ENCODE measurements around the gene SNPH. TPM values are rescaled to one million over a fixed set of nuclear protein-coding genes. Genes with fewer than 3 reads are reported as not detected.

The SNPH gene
- total and polyA plus RNA-seq, 2 of the 8 experiments (the other 6 are each of a cell fraction or from before 2014, with no cell fraction given) = 0.98 to 4.9 TPM

GRCh38 chr20:1277529-1278322 is 11.6 kb downstream of the SNPH start:
- peak overlapping the region; percentile 94; the same call in 1 of the 2 replicates for H2AK5ac ChIP-seq (ENCODE audit: low read depth, low read length)
- H2BK20ac ChIP-seq (ENCODE audit: low read length) = no peak overlapping the region
- H4K91ac ChIP-seq (replicated peaks; ENCODE audit: insufficient read length, low read length) = peak overlapping the region; percentile 36
- H3K9ac ChIP-seq (replicated peaks in 1 of 4; ENCODE audit: extremely low read depth in 1 of 4, low read depth in 3 of 4, low read length in 3 of 4) = no peak overlapping the region; a peak in 1 of 7 replicates
- H2AFZ ChIP-seq (ENCODE audit: low read length) = no peak overlapping the region
- H3K36me3 ChIP-seq (ENCODE audit: control insufficient read depth in 2 of 4, insufficient read depth in 4 of 4, low read length in 3 of 4) = no peaks in the 10 kb centered on the region; a peak in 1 of 8 replicates
- H3K79me2 ChIP-seq (ENCODE audit: control insufficient read depth in 1 of 2, insufficient read depth in 2 of 2, low read length in 2 of 2) = no peaks in the 10 kb centered on the region
- H2BK15ac ChIP-seq (ENCODE audit: low read length) = 0 out of 2 replicates have a peak overlapping the region, but pooled peaks have one; percentile 22
- H3K27me3 ChIP-seq (replicated peaks in 1 of 4; ENCODE audit: control insufficient read depth in 3 of 4, extremely low read depth in 1 of 4, insufficient read depth in 3 of 4, low read length in 3 of 4) = no peaks in the 10 kb centered on the region
- peak; percentile 36 for FAIRE-seq
- no peak overlapping the region for H3K23ac ChIP-seq (ENCODE audit: insufficient read length)
- H4K5ac ChIP-seq (ENCODE audit: insufficient read length, low read depth, low read length) = no peak overlapping the region
- ChIA-PET CTCF (ENCODE audit: partially characterized antibody) (no interaction called here), POLR2A (ENCODE audit: partially characterized antibody) (no interaction called here)
- no peaks in the 10 kb centered on the region for H3K9me3 ChIP-seq (ENCODE audit: insufficient read depth in 2 of 2, low read depth in 1 of 2, low read length in 1 of 2)
- no peaks in the 10 kb centered on the region; the same call in 1 of the 2 replicates for H3K79me1 ChIP-seq (ENCODE audit: low read depth, low read length)
- H3K14ac ChIP-seq (ENCODE audit: insufficient read length) = no peak overlapping the region
- 89% methylated on average over 8 of the region's 8 CpGs; no CpG with 5 or more reads in 1 of the 2 experiments for WGBS, 2 experiments (ENCODE audit: extremely low coverage in 1 of 2, insufficient coverage in 1 of 2, insufficient read length in 1 of 2, insufficient replicate concordance in 2 of 2, low coverage in 1 of 2, low lambda C conversion rate in 2 of 2, missing lambda C conversion rate in 1 of 2)
- H3K18ac ChIP-seq (ENCODE audit: extremely low read depth, low read length) = no peak overlapping the region
- no peak for DNase-seq (ENCODE audit: low read depth in 1 of 2, low spot score in 2 of 2)
- no peak overlapping the region for H2BK120ac ChIP-seq (replicated peaks; ENCODE audit: low read depth, low read length)
- H4K20me1 ChIP-seq (replicated peaks in 1 of 2; ENCODE audit: control insufficient read depth in 1 of 2, insufficient read depth in 2 of 2, low read length in 2 of 2) = peaks cover 0 to 9% of the 10 kb centered on the region in 2 experiments
- no peak overlapping the region for H3K4me2 ChIP-seq (ENCODE audit: insufficient read depth in 1 of 2, low read depth in 2 of 2, low read length in 2 of 2)
- H2BK5ac ChIP-seq (ENCODE audit: low read depth, low read length) = peak overlapping the region; percentile 40; the same call in 1 of the 2 replicates
- H3K56ac ChIP-seq (replicated peaks; ENCODE audit: insufficient read length, low read depth, low read length) = peak overlapping the region; percentile 92
- H3K27ac ChIP-seq (ENCODE audit: low read depth, low read length) = no peak overlapping the region
- H3K4me1 ChIP-seq (replicated peaks in 1 of 4; ENCODE audit: control insufficient read depth in 3 of 4, insufficient read depth in 4 of 4, low read length in 3 of 4) = 0 out of 7 replicates have a peak, but pooled peaks cover 0 to 3% (median 0%) of the 10 kb centered on the region in 4 experiments
- H4K8ac ChIP-seq (ENCODE audit: extremely low read depth, insufficient read depth, low read length) = no peak overlapping the region; the same call in 1 of the 2 replicates
- H2BK12ac ChIP-seq (ENCODE audit: low read depth, low read length) = peak overlapping the region; percentile 45
- H3K4ac ChIP-seq (replicated peaks; ENCODE audit: insufficient read length, low read depth, low read length) = no peak overlapping the region
- TF ChIP-seq ZNF274 (IDR thresholded peaks at IDR 0.05; ENCODE audit: borderline replicate concordance, extremely low read depth, low read length) = no peak
- TF ChIP-seq ASH2L (IDR thresholded peaks at IDR 0.05; ENCODE audit: low read length) = no peak
- TF ChIP-seq, protein P1, sequence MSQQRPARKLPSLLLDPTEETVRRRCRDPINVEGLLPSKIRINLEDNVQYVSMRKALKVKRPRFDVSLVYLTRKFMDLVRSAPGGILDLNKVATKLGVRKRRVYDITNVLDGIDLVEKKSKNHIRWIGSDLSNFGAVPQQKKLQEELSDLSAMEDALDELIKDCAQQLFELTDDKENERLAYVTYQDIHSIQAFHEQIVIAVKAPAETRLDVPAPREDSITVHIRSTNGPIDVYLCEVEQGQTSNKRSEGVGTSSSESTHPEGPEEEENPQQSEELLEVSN (IDR thresholded peaks at IDR 0.05) = no peak
- no peak for TF ChIP-seq SAP30 (IDR thresholded peaks at IDR 0.05; ENCODE audit: insufficient read depth, insufficient replicate concordance, low read length)
- TF ChIP-seq, protein P2, sequence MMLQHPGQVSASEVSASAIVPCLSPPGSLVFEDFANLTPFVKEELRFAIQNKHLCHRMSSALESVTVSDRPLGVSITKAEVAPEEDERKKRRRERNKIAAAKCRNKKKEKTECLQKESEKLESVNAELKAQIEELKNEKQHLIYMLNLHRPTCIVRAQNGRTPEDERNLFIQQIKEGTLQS (IDR thresholded peaks at IDR 0.05; ENCODE audit: insufficient read depth, low read depth, low read length) = no peak
- H3K4me3 ChIP-seq (ENCODE audit: extremely low read depth in 1 of 4, insufficient read depth in 2 of 4, low read depth in 3 of 4, low read length in 4 of 4) = no peak overlapping the region
- H3K23me2 ChIP-seq (ENCODE audit: low read depth, low read length) = peaks cover 10% of the 10 kb centered on the region; the same call in 1 of the 2 replicates

Data from H1 (cell line).